B cell (primary cell): ENCODE results near the gene MOGAT2. TPM values are rescaled to one million over a fixed set of nuclear protein-coding genes. Genes with fewer than 3 reads are reported as not detected.

Experiments
- ATAC-seq: fragments of 200-7000 bp; cut with Tn5 transposase; one replicate; pipeline ENCODE4 v1.10.0; 2021; ENCODE audit warnings: low read depth, mild to moderate bottlenecking, moderate number of reproducible peaks, moderate library complexity
- CTCF ChIA-PET: fragments of 350-600 bp; sonication (Branson Sonifier 250); formaldehyde crosslinking; loops from one replicate; lab custom pipeline; 2021; ENCODE audit warnings: antibody characterized with exemption, inconsistent platforms; lab: Charles Lee
- POLR2A ChIA-PET: fragments of 350-600 bp; sonication (Branson Sonifier 250); formaldehyde crosslinking; loops from one replicate; lab custom pipeline; 2021; ENCODE audit warnings: antibody characterized with exemption; lab: Charles Lee
- DNase-seq: peaks from one replicate; pipeline ENCODE4 v3.0.0; 2013
- H2AFZ ChIP-seq: 2 replicates; pipeline ENCODE4 v1.6.1; 2012; ENCODE audit warnings: mild to moderate bottlenecking, low read depth, low read length; ENCODE audit not compliant: insufficient read depth, poor library complexity, severe bottlenecking
- H3K27ac ChIP-seq, 2 donors: 1 replicate in 1 of 2; 2 replicates in 1 of 2; pipeline ENCODE4 v1.5.1; 2012 to 2013; ENCODE audit warnings: low read length in 2 of 2, mild to moderate bottlenecking in 2 of 2, moderate library complexity in 1 of 2
- H3K27me3 ChIP-seq, 4 experiments: fragments of 200-600 bp in 1 of 4; sonication (generic) in 1 of 4; replicated peaks in 1 of 4; 1 replicate in 2 of 4; 2 replicates in 2 of 4; pipeline versions ENCODE4 v1.6.1 to v1.7.0; 2013 to 2016; ENCODE audit warnings: low read length in 3 of 4, mild to moderate bottlenecking in 2 of 4, mixed read lengths in 1 of 4, moderate library complexity in 1 of 4; ENCODE audit not compliant: insufficient read depth in 4 of 4, control insufficient read depth in 3 of 4; ENCODE audit errors: control extremely low read depth in 1 of 4
- H3K36me3 ChIP-seq, 2 experiments: replicated peaks in 1 of 2; 1 replicate in 1 of 2; 2 replicates in 1 of 2; pipeline versions ENCODE4 v1.6.1 to v1.7.1; 2013; ENCODE audit warnings: low read length in 1 of 2; ENCODE audit not compliant: insufficient read depth in 2 of 2, control insufficient read depth in 1 of 2; ENCODE audit errors: control extremely low read depth in 1 of 2, extremely low read depth in 1 of 2
- H3K4me1 ChIP-seq, 2 donors: fragments of 200-600 bp in 1 of 2; sonication (generic) in 1 of 2; 1 replicate in 1 of 2; 2 replicates in 1 of 2; pipeline versions ENCODE4 v1.5.1 to v1.6.1; 2013 to 2017; ENCODE audit warnings: low read length in 2 of 2; ENCODE audit not compliant: control insufficient read depth in 2 of 2, insufficient read depth in 2 of 2
- H3K4me2 ChIP-seq: replicated peaks from 2 replicates; pipeline ENCODE3; 2012; ENCODE audit warnings: mild to moderate bottlenecking, low read depth, low read length; ENCODE audit not compliant: poor library complexity, severe bottlenecking
- H3K4me3 ChIP-seq, 5 experiments: fragments of 200-600 bp in 1 of 5; sonication (generic) in 1 of 5; 1 replicate in 3 of 5; 2 replicates in 2 of 5; pipeline versions ENCODE4 v1.5.1 to v1.7.0; 2011 to 2016; ENCODE audit warnings: low read length in 4 of 5, mild to moderate bottlenecking in 4 of 5, low read depth in 2 of 5, control low read depth in 1 of 5, moderate library complexity in 1 of 5; ENCODE audit not compliant: insufficient read depth in 1 of 5; ENCODE audit errors: control extremely low read depth in 1 of 5, extremely low read depth in 1 of 5
- H3K79me2 ChIP-seq: fragments of 200-600 bp; sonication (generic); one replicate; pipeline ENCODE4 v1.6.0; 2016; ENCODE audit warnings: low read length; ENCODE audit not compliant: control insufficient read depth, insufficient read depth
- H3K9ac ChIP-seq: fragments of 200-600 bp; sonication (generic); 2 replicates; pipeline ENCODE4 v1.6.1; 2017; ENCODE audit warnings: mild to moderate bottlenecking, low read length, moderate library complexity
- H3K9me3 ChIP-seq, 3 donors: one replicate each; pipeline versions ENCODE4 v1.6.1 to v1.7.1; 2013; ENCODE audit warnings: low read length in 2 of 3; ENCODE audit not compliant: control insufficient read depth in 2 of 3, insufficient read depth in 1 of 3; ENCODE audit errors: control extremely low read depth in 1 of 3
- H4K20me1 ChIP-seq: 2 replicates; pipeline ENCODE4 v1.6.0; 2012; ENCODE audit warnings: mild to moderate bottlenecking, low read length; ENCODE audit not compliant: insufficient read depth, control insufficient read depth, poor library complexity, severe bottlenecking
- H3K27ac Mint-ChIP-seq: one replicate; pipeline ENCODE4 v1.8.0; 2021; ENCODE audit warnings: mixed read lengths
- H3K27me3 Mint-ChIP-seq: one replicate; pipeline ENCODE4 v1.8.0; 2021; ENCODE audit warnings: mixed read lengths
- H3K4me1 Mint-ChIP-seq: one replicate; pipeline ENCODE4 v1.8.0; 2021; ENCODE audit warnings: mixed read lengths
- H3K4me3 Mint-ChIP-seq: one replicate; pipeline ENCODE4 v1.8.0; 2021; ENCODE audit warnings: mixed read lengths
- H3K9me3 Mint-ChIP-seq: one replicate; pipeline ENCODE4 v1.8.0; 2022; ENCODE audit warnings: mixed read lengths; ENCODE audit not compliant: insufficient read depth
- EZH2 ChIP-seq: IDR thresholded peaks from 2 replicates; pipeline ENCODE4 v1.6.1; 2012; ENCODE audit warnings: borderline replicate concordance, low read depth, mild to moderate bottlenecking, moderate library complexity, low read length; ENCODE audit not compliant: insufficient read depth, poor library complexity, severe bottlenecking
- WGBS: methylation state at CpG from one replicate; pipeline ENCODE4 v1.1.5; 2013; ENCODE audit warnings: missing lambda C conversion rate; ENCODE audit not compliant: insufficient coverage; 5-methylcytosine and 5-hydroxymethylcytosine counted together
- intact Hi-C: fragments of 100-400 bp; cut with micrococcal nuclease; formaldehyde crosslinking; loops from one replicate; pipeline ENCODE4 v1.10.0; 2022
- polyA plus RNA-seq: library from polyadenylated mRNA; depleted of rRNA; stranded (reverse); fragments of >200 nt; gene quantifications from 2 replicates; pipeline ENCODE4 v1.2.3, GENCODE V29; 2012
- total RNA-seq, 2 donors: library from RNA; stranded (reverse); fragments of 120-200 nt in 1 of 2; gene quantifications; 1 replicate in 1 of 2; 2 replicates in 1 of 2; pipeline versions ENCODE4 v1.2.3 to v1.2.4, GENCODE V29; 2013 to 2022
- TF ChIP-seq, protein P1 (sequence below): fragments of 200-600 bp; IDR thresholded peaks from one replicate; pipeline ENCODE4 v1.8.0; 2022; ENCODE audit warnings: antibody characterized with exemption, mild to moderate bottlenecking

The MOGAT2 gene
- total and polyA plus RNA-seq, 2 donors (not counting 1 experiment from before 2014, with no cell fraction given) = not detected

DNA sequence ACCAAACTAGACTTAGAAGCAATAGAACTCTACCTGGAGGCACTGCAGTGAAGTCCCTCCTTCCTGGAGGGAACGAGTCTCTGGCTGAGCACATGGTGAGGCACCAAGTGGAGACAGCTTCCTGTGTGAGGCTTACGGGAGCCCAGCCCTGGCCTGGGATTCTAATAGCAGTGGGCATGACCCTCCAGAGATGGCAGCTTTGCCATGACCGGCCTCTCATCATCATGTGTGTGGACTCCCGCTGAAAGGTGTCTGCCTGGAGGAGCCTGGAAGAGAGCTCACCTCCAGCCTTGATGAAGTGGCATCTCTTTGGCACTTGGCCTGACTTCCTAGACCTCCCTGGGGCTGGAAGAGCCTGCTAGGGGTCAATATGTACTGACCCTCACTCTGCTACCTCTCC is 58.9 kb downstream of the MOGAT2 start:
- intact Hi-C loops = no loop called here
- no peak overlapping the region for H3K4me3 Mint-ChIP-seq
- peaks cover 0 to 2% of the 10 kb centered on the region in 2 experiments for H3K36me3 ChIP-seq
- no peak overlapping the region for H2AFZ ChIP-seq
- H3K27ac Mint-ChIP-seq = no peak overlapping the region
- H3K9me3 Mint-ChIP-seq = no peaks in the 10 kb centered on the region
- DNase-seq = no peak
- no peak for TF ChIP-seq EZH2
- TF ChIP-seq, protein P1, sequence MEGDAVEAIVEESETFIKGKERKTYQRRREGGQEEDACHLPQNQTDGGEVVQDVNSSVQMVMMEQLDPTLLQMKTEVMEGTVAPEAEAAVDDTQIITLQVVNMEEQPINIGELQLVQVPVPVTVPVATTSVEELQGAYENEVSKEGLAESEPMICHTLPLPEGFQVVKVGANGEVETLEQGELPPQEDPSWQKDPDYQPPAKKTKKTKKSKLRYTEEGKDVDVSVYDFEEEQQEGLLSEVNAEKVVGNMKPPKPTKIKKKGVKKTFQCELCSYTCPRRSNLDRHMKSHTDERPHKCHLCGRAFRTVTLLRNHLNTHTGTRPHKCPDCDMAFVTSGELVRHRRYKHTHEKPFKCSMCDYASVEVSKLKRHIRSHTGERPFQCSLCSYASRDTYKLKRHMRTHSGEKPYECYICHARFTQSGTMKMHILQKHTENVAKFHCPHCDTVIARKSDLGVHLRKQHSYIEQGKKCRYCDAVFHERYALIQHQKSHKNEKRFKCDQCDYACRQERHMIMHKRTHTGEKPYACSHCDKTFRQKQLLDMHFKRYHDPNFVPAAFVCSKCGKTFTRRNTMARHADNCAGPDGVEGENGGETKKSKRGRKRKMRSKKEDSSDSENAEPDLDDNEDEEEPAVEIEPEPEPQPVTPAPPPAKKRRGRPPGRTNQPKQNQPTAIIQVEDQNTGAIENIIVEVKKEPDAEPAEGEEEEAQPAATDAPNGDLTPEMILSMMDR = no peak
- no peak overlapping the region for H3K9ac ChIP-seq
- H3K9me3 ChIP-seq = no peaks in the 10 kb centered on the region
- ChIA-PET POLR2A (no interaction called here), CTCF (no interaction called here)
- no peaks in the 10 kb centered on the region for H3K27me3 Mint-ChIP-seq
- H3K4me2 ChIP-seq = no peak overlapping the region
- ATAC-seq = no peak
- peaks cover 39 to 68% of the 10 kb centered on the region in 2 donors for H3K4me1 ChIP-seq
- H3K27me3 ChIP-seq = no peaks in the 10 kb centered on the region
- H3K4me1 Mint-ChIP-seq = peaks cover 70% of the 10 kb centered on the region
- 98% methylated on average over 4 of the region's 4 CpGs for WGBS
- peaks cover 20% of the 10 kb centered on the region for H3K79me2 ChIP-seq
- H3K27ac ChIP-seq = no peak overlapping the region
- H4K20me1 ChIP-seq = peaks cover 6% of the 10 kb centered on the region
- H3K4me3 ChIP-seq = no peak overlapping the region

DNA sequence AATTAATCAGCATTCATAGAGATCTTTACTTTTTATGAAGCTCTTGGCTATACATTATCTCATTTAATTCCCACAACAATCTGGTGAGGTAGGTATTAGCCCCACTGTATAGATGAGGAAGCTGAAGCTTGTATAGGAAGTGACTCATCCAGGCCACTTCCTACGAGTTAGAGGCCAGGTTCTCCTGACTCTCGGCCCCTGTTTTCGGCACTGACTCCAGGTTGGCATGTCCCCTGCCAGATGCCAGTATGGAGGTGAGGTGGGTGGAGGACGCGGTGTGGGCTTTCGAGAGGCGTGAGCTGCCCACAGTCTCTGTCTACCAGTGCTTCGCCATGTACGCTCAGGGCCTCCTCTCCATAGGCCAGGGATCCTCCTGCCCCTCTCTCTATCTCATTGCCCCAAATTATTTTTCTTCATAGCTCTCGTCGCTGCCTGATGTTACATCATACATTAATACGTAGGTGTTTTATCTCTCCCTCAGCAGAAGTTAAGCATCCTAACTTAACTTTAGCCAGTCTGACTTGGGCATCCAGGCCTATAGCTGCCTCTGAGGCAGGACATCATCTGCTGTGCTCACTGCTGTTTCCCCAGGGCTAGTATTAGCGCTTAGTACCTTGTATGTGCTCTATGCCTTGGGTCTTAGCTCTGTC is 59.9 kb downstream of the MOGAT2 start:
- Mint-ChIP-seq H3K27me3 (no peaks in the 10 kb centered on the region), H3K4me3 (no peak overlapping the region), H3K4me1 (peaks cover 59% of the 10 kb centered on the region), H3K27ac (peak overlapping the region; percentile 70), H3K9me3 (no peaks in the 10 kb centered on the region)
- peaks cover 34 to 59% of the 10 kb centered on the region in 2 donors for H3K4me1 ChIP-seq
- DNase-seq (no peak), ATAC-seq (no peak)
- H3K9me3 ChIP-seq = no peaks in the 10 kb centered on the region
- peaks cover 20% of the 10 kb centered on the region for H3K79me2 ChIP-seq
- 79% methylated on average over 10 of the region's 13 CpGs for WGBS
- no peak overlapping the region for H3K4me2 ChIP-seq
- H3K36me3 ChIP-seq = peaks cover 0 to 2% of the 10 kb centered on the region in 2 experiments
- ChIA-PET POLR2A (no interaction called here), CTCF (interaction anchor here (0.8 to 1.1 kb wide), 2 partner anchors 26 to 90 kb away, joined by 3 read pairs; no protein-coding TSS in a partner anchor)
- peak overlapping the region in 1 of 5 experiments; percentile 3 for H3K4me3 ChIP-seq
- peaks cover 6% of the 10 kb centered on the region for H4K20me1 ChIP-seq
- no peak overlapping the region for H3K27ac ChIP-seq
- H2AFZ ChIP-seq = no peak overlapping the region
- intact Hi-C loops = no loop called here
- H3K27me3 ChIP-seq = no peaks in the 10 kb centered on the region
- no peak overlapping the region for H3K9ac ChIP-seq
- no peak for TF ChIP-seq EZH2
- TF ChIP-seq, protein P1 = no peak
